Measurements from ENCODE around the gene UBTD1.

UBTD1 gene

GRCh38 chr10:97502916-97503315 is 4.2 kb downstream of the UBTD1 start:
- Histone ChIP-seq H3K4ac (ENCODE audit: low read length) (no peak overlapping the region), H3K9ac (ENCODE audit: low read depth, low read length, poor library complexity) (no peak overlapping the region), H2BK12ac (ENCODE audit: low read length) (no peak overlapping the region), H2AK5ac (ENCODE audit: low read depth, low read length) (no peak overlapping the region), H3K23ac (ENCODE audit: low read depth, low read length, poor library complexity) (no peak overlapping the region), H3K4me3 (ENCODE audit: low read length in 2 of 2) (no peak overlapping the region), H2BK120ac (ENCODE audit: low read depth, low read length) (no peak overlapping the region), H2AFZ (ENCODE audit: low read length) (no peak overlapping the region), H3K9me3 (replicated peaks in 1 of 2; ENCODE audit: control insufficient read depth in 2 of 2, insufficient read depth in 1 of 2, low read depth in 1 of 2, low read length in 2 of 2) (no peaks in the 10 kb centered on the region), H2BK5ac (ENCODE audit: low read length) (no peak overlapping the region), H3K18ac (ENCODE audit: low read length) (no peak overlapping the region), H4K91ac (ENCODE audit: low read depth, low read length, poor library complexity) (no peak overlapping the region), H3K4me2 (ENCODE audit: insufficient read depth, low read length, poor library complexity, severe bottlenecking) (no peak overlapping the region), H3K27me3 (ENCODE audit: control insufficient read depth in 3 of 3, insufficient read depth in 3 of 3, low read depth in 1 of 3, low read length in 3 of 3) (peaks cover 3 to 18% (median 12%) of the 10 kb centered on the region in 3 experiments), H3K4me1 (ENCODE audit: control insufficient read depth in 2 of 2, insufficient read depth in 1 of 2, low read depth in 1 of 2, low read length in 2 of 2) (peaks cover 2% of the 10 kb centered on the region in 2 donors), H3K36me3 (replicated peaks in 1 of 2; ENCODE audit: control insufficient read depth in 2 of 2, insufficient read depth in 2 of 2, low read length in 2 of 2) (no peaks in the 10 kb centered on the region), H3K79me1 (ENCODE audit: low read depth, low read length) (peaks cover under 1% of the 10 kb centered on the region), H4K8ac (ENCODE audit: low read depth, low read length) (no peak overlapping the region), H2BK15ac (ENCODE audit: low read length) (no peak overlapping the region), H3K14ac (ENCODE audit: low read length) (no peak overlapping the region), H3K27ac (replicated peaks; ENCODE audit: low read length) (no peak overlapping the region)
- WGBS, 2 donors (ENCODE audit: extremely low coverage in 2 of 2, insufficient read length in 2 of 2, insufficient replicate concordance in 1 of 2) = no CpG with 5 or more reads among the region's 6 CpGs
- no peak for DNase-seq (ENCODE audit: low spot score)

GRCh38 chr10:97503406-97503805 is 4.7 kb downstream of the UBTD1 start:
- no CpG with 5 or more reads among the region's 3 CpGs for WGBS, 2 donors (ENCODE audit: extremely low coverage in 2 of 2, insufficient read length in 2 of 2, insufficient replicate concordance in 1 of 2)
- Histone ChIP-seq H3K27ac (replicated peaks; ENCODE audit: low read length) (no peak overlapping the region), H3K14ac (ENCODE audit: low read length) (no peak overlapping the region), H4K91ac (ENCODE audit: low read depth, low read length, poor library complexity) (no peak overlapping the region), H2AK5ac (ENCODE audit: low read depth, low read length) (no peak overlapping the region), H3K18ac (ENCODE audit: low read length) (no peak overlapping the region), H3K27me3 (ENCODE audit: control insufficient read depth in 3 of 3, insufficient read depth in 3 of 3, low read depth in 1 of 3, low read length in 3 of 3) (peaks cover 3 to 18% (median 12%) of the 10 kb centered on the region in 3 experiments), H3K79me1 (ENCODE audit: low read depth, low read length) (peaks cover under 1% of the 10 kb centered on the region), H3K4me1 (ENCODE audit: control insufficient read depth in 2 of 2, insufficient read depth in 1 of 2, low read depth in 1 of 2, low read length in 2 of 2) (peaks cover 2% of the 10 kb centered on the region in 2 donors), H4K8ac (ENCODE audit: low read depth, low read length) (no peak overlapping the region), H3K9ac (ENCODE audit: low read depth, low read length, poor library complexity) (no peak overlapping the region), H2AFZ (ENCODE audit: low read length) (no peak overlapping the region), H3K4me2 (ENCODE audit: insufficient read depth, low read length, poor library complexity, severe bottlenecking) (no peak overlapping the region), H3K36me3 (replicated peaks in 1 of 2; ENCODE audit: control insufficient read depth in 2 of 2, insufficient read depth in 2 of 2, low read length in 2 of 2) (no peaks in the 10 kb centered on the region), H3K4me3 (ENCODE audit: low read length in 2 of 2) (no peak overlapping the region), H2BK120ac (ENCODE audit: low read depth, low read length) (no peak overlapping the region), H3K9me3 (replicated peaks in 1 of 2; ENCODE audit: control insufficient read depth in 2 of 2, insufficient read depth in 1 of 2, low read depth in 1 of 2, low read length in 2 of 2) (no peaks in the 10 kb centered on the region), H2BK15ac (ENCODE audit: low read length) (no peak overlapping the region), H3K4ac (ENCODE audit: low read length) (no peak overlapping the region), H2BK5ac (ENCODE audit: low read length) (no peak overlapping the region), H2BK12ac (ENCODE audit: low read length) (no peak overlapping the region), H3K23ac (ENCODE audit: low read depth, low read length, poor library complexity) (no peak overlapping the region)
- no peak for DNase-seq (ENCODE audit: low spot score)

- H3K4me2 ChIP-seq (ENCODE audit: insufficient read depth, low read length, poor library complexity, severe bottlenecking) = no peak overlapping the region
- H3K4ac ChIP-seq (ENCODE audit: low read length) = no peak overlapping the region
- no peak overlapping the region for H3K14ac ChIP-seq (ENCODE audit: low read length)
- no peaks in the 10 kb centered on the region for H3K9me3 ChIP-seq (replicated peaks in 1 of 2; ENCODE audit: control insufficient read depth in 2 of 2, insufficient read depth in 1 of 2, low read depth in 1 of 2, low read length in 2 of 2)
- H2BK15ac ChIP-seq (ENCODE audit: low read length) = no peak overlapping the region
- DNase-seq (ENCODE audit: low spot score) = no peak
- H3K18ac ChIP-seq (ENCODE audit: low read length) = no peak overlapping the region
- no peak overlapping the region for H3K9ac ChIP-seq (ENCODE audit: low read depth, low read length, poor library complexity)
- no peak overlapping the region for H4K8ac ChIP-seq (ENCODE audit: low read depth, low read length)
- no peak overlapping the region for H3K23ac ChIP-seq (ENCODE audit: low read depth, low read length, poor library complexity)
- H2AFZ ChIP-seq (ENCODE audit: low read length) = no peak overlapping the region
- H3K27ac ChIP-seq (replicated peaks; ENCODE audit: low read length) = no peak overlapping the region
- H3K79me1 ChIP-seq (ENCODE audit: low read depth, low read length) = peaks cover 2% of the 10 kb centered on the region
- H2BK5ac ChIP-seq (ENCODE audit: low read length) = no peak overlapping the region
- no peak overlapping the region for H3K4me3 ChIP-seq (ENCODE audit: low read length in 2 of 2)
- no CpG with 5 or more reads among the region's 1 CpG for WGBS, 2 donors (ENCODE audit: extremely low coverage in 2 of 2, insufficient read length in 2 of 2, insufficient replicate concordance in 1 of 2)
- no peak overlapping the region for H2AK5ac ChIP-seq (ENCODE audit: low read depth, low read length)
- peaks cover 0 to under 1% of the 10 kb centered on the region in 2 donors for H3K4me1 ChIP-seq (ENCODE audit: control insufficient read depth in 2 of 2, insufficient read depth in 1 of 2, low read depth in 1 of 2, low read length in 2 of 2)
- H2BK12ac ChIP-seq (ENCODE audit: low read length) = no peak overlapping the region
- H2BK120ac ChIP-seq (ENCODE audit: low read depth, low read length) = no peak overlapping the region
- H3K36me3 ChIP-seq (replicated peaks in 1 of 2; ENCODE audit: control insufficient read depth in 2 of 2, insufficient read depth in 2 of 2, low read length in 2 of 2) = no peaks in the 10 kb centered on the region
- peaks cover 1 to 10% (median 6%) of the 10 kb centered on the region in 3 experiments for H3K27me3 ChIP-seq (ENCODE audit: control insufficient read depth in 3 of 3, insufficient read depth in 3 of 3, low read depth in 1 of 3, low read length in 3 of 3)
- no peak overlapping the region for H4K91ac ChIP-seq (ENCODE audit: low read depth, low read length, poor library complexity)
Measured at GRCh38 chr10:97505152-97505551, 6.4 kb downstream of the UBTD1 start.

GRCh38 chr10:97506199-97506991 is 7.7 kb downstream of the UBTD1 start:
- no peak overlapping the region for H3K4ac ChIP-seq (ENCODE audit: low read length)
- no CpG with 5 or more reads among the region's 3 CpGs for WGBS, 2 donors (ENCODE audit: extremely low coverage in 2 of 2, insufficient read length in 2 of 2, insufficient replicate concordance in 1 of 2)
- no peak overlapping the region for H2AFZ ChIP-seq (ENCODE audit: low read length)
- no peak overlapping the region for H2AK5ac ChIP-seq (ENCODE audit: low read depth, low read length)
- H2BK5ac ChIP-seq (ENCODE audit: low read length) = no peak overlapping the region
- no peak overlapping the region for H2BK120ac ChIP-seq (ENCODE audit: low read depth, low read length)
- H4K91ac ChIP-seq (ENCODE audit: low read depth, low read length, poor library complexity) = no peak overlapping the region
- no peak overlapping the region for H3K9ac ChIP-seq (ENCODE audit: low read depth, low read length, poor library complexity)
- H3K14ac ChIP-seq (ENCODE audit: low read length) = no peak overlapping the region
- H3K4me2 ChIP-seq (ENCODE audit: insufficient read depth, low read length, poor library complexity, severe bottlenecking) = no peak overlapping the region
- H2BK15ac ChIP-seq (ENCODE audit: low read length) = no peak overlapping the region
- H3K27ac ChIP-seq (replicated peaks; ENCODE audit: low read length) = no peak overlapping the region
- peaks cover 2% of the 10 kb centered on the region for H3K79me1 ChIP-seq (ENCODE audit: low read depth, low read length)
- no peak overlapping the region for H2BK12ac ChIP-seq (ENCODE audit: low read length)
- no peak overlapping the region for H4K8ac ChIP-seq (ENCODE audit: low read depth, low read length)
- no peak overlapping the region for H3K23ac ChIP-seq (ENCODE audit: low read depth, low read length, poor library complexity)
- H3K9me3 ChIP-seq (replicated peaks in 1 of 2; ENCODE audit: control insufficient read depth in 2 of 2, insufficient read depth in 1 of 2, low read depth in 1 of 2, low read length in 2 of 2) = no peaks in the 10 kb centered on the region
- no peaks in the 10 kb centered on the region for H3K36me3 ChIP-seq (replicated peaks in 1 of 2; ENCODE audit: control insufficient read depth in 2 of 2, insufficient read depth in 2 of 2, low read length in 2 of 2)
- no peaks in the 10 kb centered on the region for H3K4me1 ChIP-seq (ENCODE audit: control insufficient read depth in 2 of 2, insufficient read depth in 1 of 2, low read depth in 1 of 2, low read length in 2 of 2)
- H3K27me3 ChIP-seq (ENCODE audit: control insufficient read depth in 3 of 3, insufficient read depth in 3 of 3, low read depth in 1 of 3, low read length in 3 of 3) = no peaks in the 10 kb centered on the region
- no peak for DNase-seq (ENCODE audit: low spot score)
- H3K18ac ChIP-seq (ENCODE audit: low read length) = no peak overlapping the region
- peak overlapping the region in 1 of 2 donors; percentile 3 for H3K4me3 ChIP-seq (ENCODE audit: low read length in 2 of 2)
